H1 (cell line): ENCODE data around the gene ZNF33A. TPM values are rescaled to one million over a fixed set of nuclear protein-coding genes. Genes with fewer than 3 reads are reported as not detected.

Experiments used
- CTCF ChIA-PET: fragments of 300-600 bp; sonication (Branson Sonifier 250); formaldehyde crosslinking; loops from one replicate; lab custom pipeline; 2021; ENCODE audit not compliant: partially characterized antibody; lab: Charles Lee
- POLR2A ChIA-PET: fragments of 300-600 bp; sonication (Branson Sonifier 250); formaldehyde crosslinking; loops from one replicate; lab custom pipeline; 2021; ENCODE audit warnings: inconsistent platforms; ENCODE audit not compliant: partially characterized antibody; lab: Charles Lee
- DNase-seq, 2 experiments: peaks; one replicate each; pipeline versions ENCODE4 v3.0.0 to v3.0.0-alpha.2; 2010 to 2022; ENCODE audit warnings: low spot score in 2 of 2, low read depth in 1 of 2, mixed read lengths in 1 of 2
- FAIRE-seq: peaks from 2 replicates; lab custom pipeline; 2011; peaks lifted over from hg19 to GRCh38; lab: Jason Lieb, UNC
- H2AFZ ChIP-seq: 2 replicates; pipeline ENCODE4 v1.8.1; 2012; ENCODE audit warnings: low read length, inconsistent platforms
- H2AK5ac ChIP-seq: 2 replicates; pipeline ENCODE4 v1.6.1; 2013; ENCODE audit warnings: low read depth, low read length
- H2BK120ac ChIP-seq: replicated peaks from 2 replicates; pipeline ENCODE3; 2013; ENCODE audit warnings: low read depth, low read length, inconsistent platforms
- H2BK12ac ChIP-seq: 2 replicates; pipeline ENCODE4 v1.6.1; 2013; ENCODE audit warnings: low read depth, low read length
- H2BK15ac ChIP-seq: 2 replicates; pipeline ENCODE4 v1.6.1; 2013; ENCODE audit warnings: low read length
- H2BK20ac ChIP-seq: 2 replicates; pipeline ENCODE4 v1.6.1; 2013; ENCODE audit warnings: low read length
- H2BK5ac ChIP-seq: 2 replicates; pipeline ENCODE4 v1.6.1; 2013; ENCODE audit warnings: low read depth, low read length
- H3K14ac ChIP-seq: 2 replicates; pipeline ENCODE4 v1.6.1; 2013; ENCODE audit warnings: inconsistent platforms; ENCODE audit not compliant: insufficient read length
- H3K18ac ChIP-seq: 2 replicates; pipeline ENCODE4 v1.6.1; 2013; ENCODE audit warnings: low read length; ENCODE audit errors: extremely low read depth
- H3K23ac ChIP-seq: 2 replicates; pipeline ENCODE4 v1.6.1; 2013; ENCODE audit warnings: inconsistent platforms; ENCODE audit not compliant: insufficient read length
- H3K23me2 ChIP-seq: 2 replicates; pipeline ENCODE4 v1.6.1; 2013; ENCODE audit warnings: low read depth, low read length
- H3K27ac ChIP-seq: 2 replicates; pipeline ENCODE4 v1.6.1; 2011; ENCODE audit warnings: low read depth, low read length, inconsistent platforms
- H3K27me3 ChIP-seq, 4 experiments: replicated peaks in 1 of 4; 1 replicate in 1 of 4; 2 replicates in 3 of 4; pipeline versions ENCODE4 v1.6.1 to v1.8.1; 2011 to 2013; ENCODE audit warnings: low read length in 3 of 4, mild to moderate bottlenecking in 3 of 4, inconsistent platforms in 2 of 4, mixed read lengths in 2 of 4, moderate library complexity in 1 of 4; ENCODE audit not compliant: control insufficient read depth in 3 of 4, insufficient read depth in 3 of 4; ENCODE audit errors: extremely low read depth in 1 of 4
- H3K36me3 ChIP-seq, 4 experiments: 2 replicates each; pipeline versions ENCODE4 v1.6.1 to v1.8.1; 2011 to 2013; ENCODE audit warnings: mild to moderate bottlenecking in 4 of 4, low read length in 3 of 4, moderate library complexity in 2 of 4, control low read depth in 1 of 4, inconsistent platforms in 1 of 4; ENCODE audit not compliant: insufficient read depth in 4 of 4, control insufficient read depth in 2 of 4
- H3K4ac ChIP-seq: replicated peaks from 2 replicates; pipeline ENCODE3; 2013; ENCODE audit warnings: low read length, low read depth, mixed read lengths, inconsistent platforms; ENCODE audit not compliant: insufficient read length
- H3K4me1 ChIP-seq, 4 experiments: replicated peaks in 1 of 4; 1 replicate in 1 of 4; 2 replicates in 3 of 4; pipeline versions ENCODE4 v1.6.1 to v1.8.1; 2011 to 2013; ENCODE audit warnings: low read length in 3 of 4, inconsistent platforms in 2 of 4, mixed read lengths in 1 of 4; ENCODE audit not compliant: insufficient read depth in 4 of 4, control insufficient read depth in 3 of 4
- H3K4me2 ChIP-seq, 2 experiments: 2 replicates each; pipeline versions ENCODE4 v1.6.1 to v1.8.1; 2011 to 2013; ENCODE audit warnings: low read depth in 2 of 2, low read length in 2 of 2, control low read depth in 1 of 2, inconsistent platforms in 1 of 2, mild to moderate bottlenecking in 1 of 2; ENCODE audit not compliant: insufficient read depth in 1 of 2
- H3K4me3 ChIP-seq, 4 experiments: fragments of 200-600, 300-600 bp in 1 of 4; sonication (generic), shearing (Covaris generic), sonication (Bioruptor Twin) in 1 of 4; 2 replicates each; pipeline versions ENCODE4 v1.5.1 to v1.8.1; 2011 to 2016; ENCODE audit warnings: low read length in 4 of 4, low read depth in 3 of 4, control low read depth in 2 of 4, inconsistent platforms in 2 of 4, mild to moderate bottlenecking in 2 of 4, mixed read lengths in 1 of 4, moderate library complexity in 1 of 4; ENCODE audit not compliant: insufficient read depth in 2 of 4; ENCODE audit errors: extremely low read depth in 1 of 4
- H3K56ac ChIP-seq: replicated peaks from 2 replicates; pipeline ENCODE3; 2013; ENCODE audit warnings: low read depth, mild to moderate bottlenecking, mixed read lengths, low read length, inconsistent platforms; ENCODE audit not compliant: insufficient read length
- H3K79me1 ChIP-seq: 2 replicates; pipeline ENCODE4 v1.6.1; 2013; ENCODE audit warnings: low read depth, low read length, control low read depth
- H3K79me2 ChIP-seq, 2 experiments: 2 replicates each; pipeline versions ENCODE4 v1.6.1 to v1.8.1; 2012 to 2013; ENCODE audit warnings: low read length in 2 of 2, mild to moderate bottlenecking in 2 of 2, inconsistent platforms in 1 of 2; ENCODE audit not compliant: insufficient read depth in 2 of 2, control insufficient read depth in 1 of 2
- H3K9ac ChIP-seq, 4 experiments: replicated peaks in 1 of 4; 1 replicate in 1 of 4; 2 replicates in 3 of 4; pipeline versions ENCODE4 v1.6.1 to v1.8.1; 2011 to 2013; ENCODE audit warnings: low read depth in 3 of 4, low read length in 3 of 4, control low read depth in 2 of 4, mild to moderate bottlenecking in 2 of 4, moderate library complexity in 2 of 4, inconsistent platforms in 1 of 4; ENCODE audit errors: extremely low read depth in 1 of 4
- H3K9me3 ChIP-seq, 2 experiments: 2 replicates each; pipeline versions ENCODE4 v1.6.1 to v1.8.1; 2012 to 2013; ENCODE audit warnings: mild to moderate bottlenecking in 2 of 2, moderate library complexity in 2 of 2, control low read depth in 1 of 2, inconsistent platforms in 1 of 2, low read depth in 1 of 2, low read length in 1 of 2, mixed read lengths in 1 of 2; ENCODE audit not compliant: insufficient read depth in 2 of 2
- H4K20me1 ChIP-seq, 2 experiments: replicated peaks in 1 of 2; 2 replicates each; pipeline versions ENCODE3 to v1.8.1; 2011 to 2013; ENCODE audit warnings: inconsistent platforms in 2 of 2, low read length in 2 of 2, mild to moderate bottlenecking in 1 of 2; ENCODE audit not compliant: insufficient read depth in 2 of 2, control insufficient read depth in 1 of 2
- H4K5ac ChIP-seq: 2 replicates; pipeline ENCODE4 v1.6.1; 2013; ENCODE audit warnings: low read length, low read depth, mixed read lengths, inconsistent platforms; ENCODE audit not compliant: insufficient read length
- H4K8ac ChIP-seq: 2 replicates; pipeline ENCODE4 v1.8.0; 2013; ENCODE audit warnings: mild to moderate bottlenecking, moderate library complexity, low read length, inconsistent platforms; ENCODE audit not compliant: insufficient read depth; ENCODE audit errors: extremely low read depth
- H4K91ac ChIP-seq: replicated peaks from 2 replicates; pipeline ENCODE3; 2013; ENCODE audit warnings: low read length, mixed read lengths, inconsistent platforms; ENCODE audit not compliant: insufficient read length
- BACH1 ChIP-seq: IDR thresholded peaks from 2 replicates; pipeline ENCODE4 v1.6.1; 2012; ENCODE audit warnings: low read length, improper control_type of control experiment
- CREB1 ChIP-seq: IDR thresholded peaks from 2 replicates; pipeline ENCODE4 v1.6.1; 2012; ENCODE audit warnings: inconsistent platforms
- CTCF ChIP-seq, 3 experiments: IDR thresholded peaks; 1 replicate in 2 of 3; 2 replicates in 1 of 3; pipeline versions ENCODE4 v1.5.1 to v1.6.1; 2011; ENCODE audit warnings: low read length in 3 of 3, mild to moderate bottlenecking in 3 of 3, inconsistent platforms in 2 of 3, low read depth in 1 of 3, moderate library complexity in 1 of 3; ENCODE audit not compliant: insufficient read depth in 1 of 3; ENCODE audit errors: control extremely low read depth in 1 of 3
- GABPA ChIP-seq: IDR thresholded peaks from 2 replicates; pipeline ENCODE4 v1.6.1; 2011; ENCODE audit warnings: mild to moderate bottlenecking, low read length, moderate library complexity, borderline replicate concordance; ENCODE audit not compliant: insufficient read depth
- JUND ChIP-seq: IDR thresholded peaks from 2 replicates; pipeline ENCODE4 v1.6.1; 2011; ENCODE audit warnings: mild to moderate bottlenecking, improper control_type of control experiment, low read length
- KDM1A ChIP-seq: fragments of 200-600, 300-600 bp; sonication (generic); IDR thresholded peaks from 2 replicates; pipeline ENCODE4 v1.7.1; 2016; ENCODE audit warnings: mild to moderate bottlenecking, low read length, borderline replicate concordance
- NRF1 ChIP-seq: IDR thresholded peaks from 2 replicates; pipeline ENCODE4 v1.6.1; 2011; ENCODE audit warnings: mild to moderate bottlenecking, low read depth, low read length, improper control_type of control experiment
- RAD21 ChIP-seq, 2 experiments: IDR thresholded peaks in 1 of 2; conservative IDR thresholded peaks in 1 of 2; 2 replicates each; pipeline ENCODE4 v1.6.1; 2011; ENCODE audit warnings: low read depth in 2 of 2, low read length in 2 of 2, improper control_type of control experiment in 1 of 2, inconsistent platforms in 1 of 2, mild to moderate bottlenecking in 1 of 2, moderate library complexity in 1 of 2
- RNF2 ChIP-seq: fragments of 200-900, 300-1000 bp; sonication (generic); IDR thresholded peaks from 2 replicates; pipeline ENCODE4 v1.7.1; 2016; ENCODE audit warnings: borderline replicate concordance, low read depth, mild to moderate bottlenecking, antibody characterized with exemption, low read length; ENCODE audit not compliant: poor library complexity, severe bottlenecking; ENCODE audit errors: missing control alignments
- SIN3A ChIP-seq, 2 experiments: IDR thresholded peaks in 1 of 2; conservative IDR thresholded peaks in 1 of 2; 2 replicates each; pipeline ENCODE4 v1.6.1; 2011 to 2012; ENCODE audit warnings: low read length in 2 of 2, improper control_type of control experiment in 1 of 2, low read depth in 1 of 2, mild to moderate bottlenecking in 1 of 2
- SIX5 ChIP-seq: IDR thresholded peaks from 2 replicates; pipeline ENCODE4 v1.6.1; 2011; ENCODE audit warnings: mild to moderate bottlenecking, low read depth, low read length
- SP4 ChIP-seq: IDR thresholded peaks from 2 replicates; pipeline ENCODE4 v1.6.1; 2012; ENCODE audit warnings: low read length, inconsistent platforms
- ZNF274 ChIP-seq: IDR thresholded peaks from 2 replicates; pipeline ENCODE4 v1.7.0; 2012; ENCODE audit warnings: low read length, borderline replicate concordance; ENCODE audit errors: extremely low read depth
- polyA plus RNA-seq, 7 experiments: library from polyadenylated mRNA; depleted of rRNA in 3 of 7; stranded (reverse) in 5 of 7; unstranded in 2 of 7; fragments of >200 nt in 5 of 7; fragments of 200-250 nt in 2 of 7; gene quantifications; 1 replicate in 5 of 7; 2 replicates in 1 of 7; 4 replicates in 1 of 7; pipeline versions ENCODE4 v1.2.1 to v1.2.3, GENCODE V29; 2011 to 2013; ENCODE audit warnings: missing spikeins in 2 of 7, mixed read lengths in 2 of 7
- total RNA-seq: library from RNA; stranded (reverse); fragmentation: NEBNext Ultra II Directional; extraction: Animal tissue kit (Norgen Biotek cat#: 25700); gene quantifications from 2 replicates; pipeline ENCODE4 v1.2.1, GENCODE V29; 2021

The ZNF33A gene
- total and polyA plus RNA-seq, 2 of the 8 experiments (the other 6 are each of a cell fraction or from before 2014, with no cell fraction given), result 6.0 to 48.3 TPM

DNA sequence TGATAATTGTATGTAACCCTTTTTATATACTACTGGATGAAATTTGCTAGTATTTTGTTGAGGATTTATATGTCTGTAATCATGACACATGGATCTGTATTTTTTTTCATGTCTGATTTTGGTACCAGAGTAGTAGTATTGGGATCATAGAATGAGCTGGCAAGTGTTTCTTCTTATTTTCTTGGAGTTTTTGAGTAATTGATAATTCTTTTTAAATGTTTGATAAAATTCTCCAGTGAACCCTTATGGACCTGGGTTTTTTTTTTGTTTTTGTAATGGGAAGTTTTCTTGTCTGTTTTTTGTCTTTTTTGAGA is 28.4 kb downstream of the ZNF33A start:
- FAIRE-seq (no peak), DNase-seq (no peak)
- H3K4me2 ChIP-seq, result no peak overlapping the region
- H2BK120ac ChIP-seq, result no peak overlapping the region
- H3K4ac ChIP-seq, result no peak overlapping the region
- H4K20me1 ChIP-seq, result no peaks in the 10 kb centered on the region
- H4K8ac ChIP-seq, result no peak overlapping the region
- no peaks in the 10 kb centered on the region for H3K9me3 ChIP-seq
- H3K36me3 ChIP-seq, result peaks cover 0 to 7% (median 2%) of the 10 kb centered on the region in 4 experiments; a peak in 5 of 8 replicates
- H2AK5ac ChIP-seq, result no peak overlapping the region
- no peak overlapping the region for H4K91ac ChIP-seq
- H3K9ac ChIP-seq, result no peak overlapping the region
- H3K79me2 ChIP-seq, result no peaks in the 10 kb centered on the region; a peak in 1 of 4 replicates
- H4K5ac ChIP-seq, result no peak overlapping the region
- CTCF ChIA-PET, result no interaction called here
- H3K23ac ChIP-seq, result no peak overlapping the region
- no peak overlapping the region for H3K56ac ChIP-seq
- H3K27ac ChIP-seq, result no peak overlapping the region
- no peak overlapping the region for H3K14ac ChIP-seq
- no peak overlapping the region for H3K4me3 ChIP-seq
- no peaks in the 10 kb centered on the region for H3K23me2 ChIP-seq
- TF ChIP-seq SIX5 (no peak), NRF1 (no peak), CTCF (IDR thresholded peaks at IDR 0.05; ENCODE audit: control extremely low read depth in 1 of 3, insufficient read depth in 1 of 3, low read depth in 1 of 3, low read length in 3 of 3) (no peak), SIN3A (conservative IDR thresholded peaks at IDR 0.05 in 1 of 2, IDR thresholded peaks at IDR 0.05 in 1 of 2; ENCODE audit: low read depth in 1 of 2, low read length in 2 of 2) (no peak), ZNF274 (no peak), JUND (no peak), KDM1A (no peak), RAD21 (IDR thresholded peaks at IDR 0.05 in 1 of 2, conservative IDR thresholded peaks at IDR 0.05 in 1 of 2; ENCODE audit: low read depth in 2 of 2, low read length in 2 of 2) (no peak), BACH1 (no peak), SP4 (no peak), GABPA (no peak), CREB1 (no peak), RNF2 (no peak)
- no peak overlapping the region for H2BK20ac ChIP-seq
- no peak overlapping the region for H2BK5ac ChIP-seq
- H3K18ac ChIP-seq, result no peak overlapping the region
- H3K4me1 ChIP-seq, result no peaks in the 10 kb centered on the region
- H2BK15ac ChIP-seq, result no peak overlapping the region
- no peak overlapping the region for H2BK12ac ChIP-seq
- POLR2A ChIA-PET, result no interaction called here
- H2AFZ ChIP-seq, result no peak overlapping the region
- no peaks in the 10 kb centered on the region for H3K27me3 ChIP-seq
- no peaks in the 10 kb centered on the region; the same call in 1 of the 2 replicates for H3K79me1 ChIP-seq
